Mesenteric fat pad (tissue), 1 donor: ENCODE results near the gene GET3. TPM values are rescaled to one million over a fixed set of nuclear protein-coding genes. Genes with fewer than 3 reads are reported as not detected.
"Not testable (repeated sequence)": the region's sequence is repeated elsewhere in the genome, so short reads cannot be mapped to it uniquely, and the experiment has no call there.

Experiments
- DNase-seq: peaks from one replicate; pipeline ENCODE4 v3.0.0-alpha.2; 2020; ENCODE audit warnings: low spot score
- long read RNA-seq: library from polyadenylated mRNA; unstranded; transcript quantifications from one replicate; pipeline ENCODE4 v2.0.0, GENCODE V29; 2020
- total RNA-seq: library from RNA; stranded (reverse); fragmentation: NEBNext Ultra II Directional; extraction: Animal tissue kit (Norgen Biotek cat#: 25700); gene quantifications from one replicate; pipeline ENCODE4 v1.2.1, GENCODE V29; 2021
- donor health status: DM: yes; HTN: yes; CAD: no.

The GET3 gene
- total RNA-seq: 57.6 TPM
- long read RNA-seq, transcript ASNA1-201 (7 exons, 1,280 nt): major isoform, 76 of 81 reads
- long read RNA-seq, partial matches to known transcripts: 3 of 81 reads
- long read RNA-seq, other reads (novel, unspliced or antisense): 2 of 81 reads

DNA sequence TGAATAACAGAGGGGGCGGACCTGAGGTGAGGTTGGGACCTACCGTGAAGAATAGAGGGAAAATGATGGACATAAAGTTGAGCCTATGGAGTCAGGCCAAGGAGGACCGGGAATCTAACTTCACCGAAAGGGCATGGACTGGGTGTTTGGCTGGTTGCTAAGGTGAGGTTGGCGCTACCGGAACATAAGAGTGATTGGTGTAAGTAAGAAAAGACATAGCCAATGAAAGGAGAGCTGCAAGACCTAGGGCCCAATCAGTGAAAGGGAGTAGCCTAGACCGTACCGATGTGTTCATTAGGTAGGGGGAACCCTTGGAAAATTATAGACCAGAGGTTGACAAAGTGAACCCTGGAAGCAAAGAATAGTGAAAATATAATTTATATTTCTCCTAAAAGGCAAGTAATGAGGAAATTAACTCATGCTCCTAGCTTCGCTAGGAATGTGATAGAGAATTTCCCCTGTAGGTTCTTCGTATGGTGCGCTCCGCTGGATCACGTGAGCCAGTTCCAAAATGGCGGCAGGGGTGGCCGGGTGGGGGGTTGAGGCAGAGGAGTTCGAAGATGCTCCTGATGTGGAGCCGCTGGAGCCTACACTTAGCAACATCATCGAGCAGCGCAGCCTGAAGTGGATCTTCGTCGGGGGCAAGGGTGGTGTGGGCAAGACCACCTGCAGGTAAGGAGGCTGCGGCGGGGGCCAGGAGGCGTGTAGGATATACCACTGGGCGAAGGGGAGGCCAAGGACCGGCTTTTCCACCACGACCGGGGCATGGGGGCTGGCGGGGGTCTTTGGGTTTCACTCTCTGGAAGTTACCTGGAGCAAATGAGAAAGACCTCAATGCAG is at the start of gene GET3:
GET3 (plus strand) TSS at position 503 of the 840 bp plus-strand sequence; CDS start at position 512, 9 bp downstream.
- peak; percentile 91 for DNase-seq

DNA sequence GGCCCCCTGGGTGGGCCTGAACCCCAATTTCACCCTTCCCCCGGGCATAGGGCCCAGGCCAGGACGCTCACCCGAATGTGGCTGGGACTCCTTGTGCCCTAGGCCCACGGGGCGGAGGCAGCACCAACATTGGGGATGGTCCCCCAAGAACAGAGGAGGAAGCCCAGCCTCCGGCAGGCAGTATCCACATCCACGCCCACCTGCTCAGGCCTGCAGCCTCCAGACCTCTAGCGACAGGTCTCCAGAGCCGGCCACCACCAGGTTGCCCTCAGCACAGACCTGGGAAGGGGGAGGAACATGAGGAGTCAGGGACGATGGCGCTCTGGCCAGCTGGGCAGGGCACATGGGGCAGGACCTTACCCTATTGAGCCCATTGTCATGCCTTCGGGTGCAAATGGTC is 48.3 kb upstream of the GET3 start:
- no peak for DNase-seq

DNA sequence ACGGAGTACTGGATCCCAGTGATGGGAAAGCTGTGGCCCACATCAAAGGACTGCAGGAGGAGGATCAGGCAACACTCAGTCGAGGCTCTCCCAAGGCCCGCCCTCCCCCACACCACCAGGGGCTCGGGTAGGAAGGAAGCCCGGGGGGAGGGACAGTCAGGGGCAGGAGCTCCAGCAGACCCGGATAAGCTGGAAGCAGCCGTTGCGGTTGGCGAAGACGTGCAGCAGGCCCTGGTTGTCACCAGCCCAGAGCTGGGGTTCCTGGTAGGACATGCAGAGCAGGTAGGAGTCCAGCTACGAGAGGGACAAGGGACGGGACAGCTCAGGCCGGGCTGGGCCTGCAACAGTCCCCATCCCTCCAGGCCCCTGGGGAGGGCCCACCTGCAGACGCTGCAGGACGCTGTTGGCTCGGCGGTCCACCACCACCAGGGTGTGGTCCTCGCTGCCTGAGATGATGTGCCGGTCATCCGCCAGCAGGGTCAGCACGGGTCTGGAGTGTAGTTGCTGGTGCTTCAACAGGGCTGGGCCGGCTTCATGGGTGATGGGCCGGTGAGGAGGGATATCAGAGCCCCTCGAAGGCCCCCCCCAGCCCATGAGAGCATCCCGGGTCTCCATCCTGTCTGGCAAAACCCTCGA is 47.6 kb upstream of the GET3 start:
- DNase-seq: no peak

DNA sequence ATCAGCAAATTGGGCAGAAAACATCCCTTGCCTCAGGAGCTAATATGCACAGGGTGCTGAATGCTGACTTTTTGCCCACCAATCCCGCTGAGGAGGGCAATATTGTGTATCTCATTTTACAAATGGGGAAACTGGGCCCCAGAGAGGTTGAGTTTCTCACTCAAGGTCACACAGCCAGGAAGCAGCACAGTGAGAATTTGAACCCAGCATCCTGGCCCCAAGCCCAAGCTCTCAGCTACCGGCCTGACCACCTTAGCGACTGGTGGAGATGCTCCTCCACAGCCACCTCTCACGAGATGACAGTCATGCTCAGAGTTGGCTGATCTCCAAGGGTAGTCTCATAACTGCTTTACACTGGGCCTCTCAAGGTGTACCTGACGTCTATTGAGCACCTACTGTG is 44.3 kb upstream of the GET3 start:
- no peak for DNase-seq

DNA sequence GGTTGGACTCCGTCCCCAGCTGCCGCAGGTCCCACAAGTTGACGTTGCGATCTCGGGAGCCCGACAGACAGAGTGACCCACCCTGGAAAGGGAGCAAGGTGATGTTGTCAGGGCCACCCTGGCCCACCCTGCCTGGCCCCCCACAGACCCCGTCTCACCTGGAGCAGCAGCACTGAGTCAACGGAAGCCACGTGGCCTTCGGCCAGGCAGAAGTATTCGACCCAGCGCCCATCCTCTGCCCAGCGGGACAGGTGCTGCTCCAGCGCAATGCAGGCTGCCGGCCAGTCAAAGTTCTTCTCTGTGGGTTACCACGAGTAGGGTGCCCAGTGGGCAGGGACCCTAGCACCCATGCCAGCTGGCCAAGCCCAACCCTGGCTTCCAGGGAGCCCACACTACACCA is 42.7 kb upstream of the GET3 start:
- no peak for DNase-seq

DNA sequence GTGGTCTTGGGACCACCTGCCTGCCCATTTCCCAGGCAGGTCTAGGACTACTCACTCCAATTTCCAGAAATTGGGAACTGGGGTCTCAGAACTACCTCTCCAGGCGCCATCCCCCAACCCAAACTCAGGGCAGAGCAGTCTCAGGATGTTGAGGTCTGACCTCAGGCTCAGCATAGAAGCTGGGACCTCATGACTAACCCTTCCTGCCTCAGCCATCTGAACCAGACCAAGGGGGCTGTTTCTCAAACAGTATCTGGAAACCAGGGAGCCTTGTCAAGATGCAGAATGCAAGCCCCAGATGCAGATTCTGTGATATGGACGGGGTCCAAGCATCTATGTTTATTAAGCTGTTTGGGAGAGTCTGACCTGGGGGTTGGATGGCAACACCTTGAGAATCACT is 42.2 kb upstream of the GET3 start:
- no peak for DNase-seq

DNA sequence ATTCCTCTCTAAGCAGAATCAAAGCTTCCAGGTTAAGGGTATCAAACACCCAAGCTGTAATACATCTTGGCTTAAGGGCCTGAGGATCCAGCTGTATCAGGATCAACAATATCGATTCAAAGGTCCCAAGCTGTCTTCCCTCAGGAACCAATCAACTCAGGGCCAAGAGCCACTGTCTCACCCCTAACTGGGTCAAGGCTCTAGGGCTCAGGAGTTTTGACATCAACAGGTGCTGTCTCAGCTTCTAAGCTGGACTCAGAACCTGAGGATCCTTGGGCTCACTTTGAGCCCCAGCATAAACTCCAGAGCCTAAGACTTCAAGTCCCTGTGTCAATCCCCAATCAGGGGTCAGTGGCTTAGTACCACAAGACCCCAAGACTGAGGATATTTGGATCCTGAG is 41.8 kb upstream of the GET3 start:
- no peak for DNase-seq

DNA sequence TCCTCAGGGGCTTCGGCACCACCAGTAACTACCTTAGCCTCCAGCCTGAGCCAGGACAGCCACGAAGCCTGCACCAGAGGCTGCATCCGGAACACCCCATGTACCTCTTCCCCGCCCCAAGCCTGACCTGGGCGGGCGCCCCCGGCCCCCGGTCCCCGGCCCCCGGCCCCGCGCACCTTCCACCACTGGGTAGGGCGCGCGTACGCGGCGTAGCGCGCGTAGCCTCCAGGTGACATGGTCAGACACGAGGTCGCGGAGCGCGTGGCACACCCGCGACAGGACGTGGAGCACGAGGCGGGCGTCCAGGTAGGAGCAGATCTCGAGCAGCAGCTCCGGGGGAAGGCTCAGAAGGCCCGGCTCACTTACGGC is 41.3 kb upstream of the GET3 start:
- DNase-seq: no peak

DNA sequence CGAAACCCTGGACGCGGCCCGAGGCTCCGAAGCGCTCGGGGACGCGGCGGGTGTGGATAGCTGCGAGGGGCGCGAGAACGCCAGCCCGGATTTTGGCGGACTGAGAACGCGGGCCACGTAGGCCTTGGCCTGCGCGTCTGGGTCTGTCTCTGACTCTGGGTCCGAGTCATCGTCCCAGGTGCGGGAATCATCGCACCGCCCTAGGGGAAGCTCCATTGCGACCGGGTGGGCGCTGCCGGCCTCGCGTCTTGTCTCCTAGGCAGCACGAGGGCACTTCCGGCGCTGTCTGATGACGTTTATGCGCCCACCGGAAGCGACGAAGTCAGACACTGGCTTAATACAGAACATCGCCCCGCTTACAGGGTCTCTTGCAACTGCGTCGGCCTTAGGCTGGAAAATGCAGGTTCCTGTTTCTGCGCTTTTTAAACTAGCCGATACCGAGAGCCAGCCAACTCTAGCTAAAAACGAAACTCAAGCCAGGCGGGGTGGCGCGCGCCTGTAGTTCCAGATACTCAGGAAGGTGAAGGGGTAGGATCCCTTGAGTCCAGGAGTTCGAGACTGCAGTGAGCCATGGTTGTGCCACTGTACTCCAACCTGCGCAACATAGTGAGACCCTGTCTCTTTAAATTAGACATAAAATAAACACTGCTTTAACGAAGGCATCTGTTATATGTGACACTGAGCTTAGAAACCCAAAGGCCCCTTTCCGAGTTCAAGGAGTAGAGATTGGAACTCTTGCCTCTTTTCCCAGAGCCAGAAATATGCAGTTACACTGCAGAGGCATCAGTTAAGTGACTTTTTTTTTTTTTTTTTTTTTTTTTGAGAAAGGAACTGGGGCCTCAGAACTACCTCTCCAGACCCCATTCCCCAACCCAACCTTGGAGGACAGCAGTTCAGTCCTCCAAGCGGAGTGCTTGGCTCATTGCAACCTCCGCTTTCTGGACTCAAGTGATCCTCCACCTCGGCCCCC is 40.6 kb upstream of the GET3 start, which contains the start of gene FBXW9:
FBXW9 (minus strand) TSS at position 266 of the 970 bp plus-strand sequence; CDS start at position 216, 50 bp downstream.
- peak; percentile 98 for DNase-seq

DNA sequence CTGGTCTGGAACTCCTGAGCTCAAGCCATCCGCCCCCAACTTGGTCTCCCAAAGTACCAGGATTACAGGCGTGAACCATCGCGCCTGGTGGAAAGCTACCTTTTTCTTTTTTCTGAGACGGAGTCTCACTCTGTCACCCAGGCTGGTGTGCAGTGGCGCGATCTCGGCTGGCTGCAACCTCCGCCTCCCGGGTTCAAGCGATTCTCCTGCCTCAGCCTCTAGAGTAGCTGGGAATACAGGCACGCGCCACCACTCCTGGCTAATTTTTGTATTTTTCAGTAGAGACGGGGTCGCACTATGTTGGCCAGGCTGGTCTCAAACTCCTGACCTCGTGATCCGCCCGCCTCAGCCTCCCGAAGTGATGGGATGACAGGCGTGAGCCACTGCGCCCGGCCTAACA is 39.9 kb upstream of the GET3 start:
- DNase-seq: not testable (repeated sequence)

DNA sequence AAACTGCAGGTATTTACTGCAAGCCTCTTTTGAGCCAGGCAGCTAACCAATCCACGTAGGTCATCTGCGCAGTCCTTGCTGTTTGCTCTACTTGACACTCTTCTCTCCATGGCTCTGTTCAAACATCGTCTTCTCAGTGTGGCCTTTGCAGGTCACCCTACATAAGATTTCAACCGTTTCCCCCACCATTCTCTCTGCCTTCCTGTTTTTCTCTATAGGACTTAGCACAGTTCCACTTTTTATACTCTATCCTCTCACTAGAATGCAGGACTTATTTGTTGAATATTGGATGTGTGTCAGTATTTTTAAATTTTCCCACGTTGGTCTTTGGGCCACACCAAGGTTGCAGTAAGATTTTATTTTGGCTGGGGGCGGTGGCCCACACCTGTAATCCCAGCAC is 39.2 kb upstream of the GET3 start:
- no peak for DNase-seq

DNA sequence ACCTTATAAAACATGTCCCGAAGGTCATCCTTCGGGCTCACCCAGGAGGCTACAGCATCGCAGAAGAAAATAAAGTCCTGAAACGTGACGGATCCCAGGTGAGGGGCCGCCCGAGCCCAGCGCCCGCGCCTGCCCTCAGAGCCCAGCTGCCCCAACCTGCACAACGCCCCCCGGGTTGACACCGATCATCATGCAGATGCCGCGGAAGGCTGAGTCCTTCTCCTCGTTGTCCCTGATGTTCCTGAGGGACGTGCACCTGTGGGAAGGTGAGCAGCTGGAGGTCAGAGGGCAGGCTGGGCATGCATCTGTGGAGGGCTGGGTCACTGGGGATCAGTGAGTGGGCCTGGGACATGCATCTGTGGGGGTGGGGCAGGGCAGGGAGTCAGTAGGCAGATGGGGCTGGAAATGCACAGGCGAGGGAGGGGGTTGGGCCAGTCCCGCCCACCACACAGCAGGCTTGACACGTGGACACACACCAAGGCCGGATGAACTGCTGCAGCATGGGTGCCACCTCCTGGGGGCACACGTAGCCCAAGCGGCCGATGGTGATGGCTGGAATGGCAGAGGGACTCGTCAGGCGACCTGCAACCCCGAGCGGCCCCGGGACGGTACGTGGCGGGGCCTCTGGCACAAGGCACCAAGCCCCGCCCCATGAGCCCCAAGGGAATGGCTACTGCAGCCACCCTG is 35.6 kb upstream of the GET3 start:
- DNase-seq: no peak

DNA sequence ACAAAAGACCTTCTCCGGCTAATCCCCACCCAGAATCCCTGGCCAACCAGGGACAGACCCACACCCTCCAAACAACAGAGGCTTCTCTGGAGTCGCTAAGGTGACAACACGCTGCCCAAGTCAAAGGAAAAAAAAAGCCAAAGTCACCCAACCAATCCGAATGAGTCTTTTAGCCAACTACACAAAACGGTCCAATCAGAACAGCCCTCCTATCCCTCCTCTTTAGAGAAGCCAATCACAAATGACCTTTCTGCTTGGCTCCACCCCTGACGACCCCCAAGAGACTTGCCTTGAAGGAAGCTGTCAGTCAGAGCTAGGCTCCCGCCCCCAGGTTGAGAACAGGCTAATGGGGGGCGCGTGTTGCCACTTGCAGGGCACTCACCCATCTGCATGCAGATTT is 34.3 kb upstream of the GET3 start:
- no peak for DNase-seq

DNA sequence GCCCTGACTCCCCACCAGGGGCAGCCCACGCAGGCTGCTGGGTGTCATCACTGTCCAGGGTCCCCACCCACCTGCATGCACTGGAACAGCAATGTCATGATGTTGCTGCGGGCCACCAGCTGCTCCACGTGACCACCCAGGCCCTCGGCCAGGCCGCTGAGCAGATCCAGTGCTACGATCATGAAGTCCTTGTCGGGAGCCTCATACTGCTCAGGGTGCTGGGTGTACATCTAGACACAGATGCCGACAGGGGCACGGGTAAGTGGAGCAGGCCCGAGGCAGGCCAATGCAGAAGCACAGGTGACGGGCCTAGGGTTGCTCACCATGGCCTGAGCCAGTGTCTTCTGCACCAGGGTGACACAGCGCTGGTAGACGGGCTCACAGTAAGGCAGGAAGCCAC is 32.1 kb upstream of the GET3 start:
- DNase-seq: no peak

DNA sequence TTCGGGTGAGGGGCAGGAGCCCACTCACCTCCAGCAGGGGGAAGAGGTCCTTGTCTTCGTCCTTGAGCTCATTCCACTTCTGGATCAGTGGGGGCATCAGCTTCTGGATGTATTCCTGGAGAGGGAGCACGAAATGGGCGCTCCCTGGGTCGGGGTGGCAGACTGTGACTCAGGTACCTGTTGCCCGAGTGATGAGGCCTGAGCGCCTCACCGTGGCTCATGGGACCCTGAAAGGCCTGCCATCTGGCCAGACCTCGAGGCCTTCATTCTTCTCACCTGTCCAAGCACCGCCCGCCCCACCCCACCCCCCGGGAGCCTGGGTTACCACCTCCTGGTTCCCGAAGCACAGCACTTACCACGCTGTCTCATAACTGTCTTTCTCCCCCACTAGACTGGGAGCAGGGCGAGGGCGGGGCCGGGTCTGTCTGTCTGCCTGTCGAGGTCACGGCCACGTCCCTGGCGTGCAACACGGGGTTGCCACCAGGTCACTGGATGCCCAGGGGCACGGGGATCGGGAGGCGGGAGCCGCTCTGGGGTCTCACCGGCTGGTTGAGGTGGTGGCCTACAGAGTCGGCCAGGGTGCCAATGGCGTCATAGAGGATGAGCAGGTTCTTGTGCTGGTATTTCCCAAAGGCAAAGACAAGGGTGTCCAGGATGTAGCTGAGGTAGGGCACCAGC is 31.5 kb upstream of the GET3 start:
- DNase-seq: no peak

DNA sequence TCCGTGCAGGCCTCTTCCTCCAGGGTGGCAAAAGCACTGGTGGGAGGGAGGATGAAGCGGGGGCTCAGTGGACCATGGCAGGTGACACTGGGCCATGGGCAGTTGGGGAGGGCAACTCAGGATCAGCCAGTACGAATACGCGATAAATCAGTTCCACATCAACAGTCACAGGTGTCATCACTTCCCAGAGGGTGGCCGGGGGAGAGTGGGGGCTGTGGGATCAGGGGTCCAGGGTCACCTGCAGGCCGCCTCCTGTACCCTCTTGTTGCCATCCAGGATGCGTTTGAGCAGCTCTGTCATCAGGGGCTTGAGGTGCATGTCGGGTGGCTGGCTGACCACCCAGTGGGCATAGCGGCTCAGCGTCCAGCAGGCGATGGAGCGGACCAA is 31.0 kb upstream of the GET3 start:
- no peak for DNase-seq

DNA sequence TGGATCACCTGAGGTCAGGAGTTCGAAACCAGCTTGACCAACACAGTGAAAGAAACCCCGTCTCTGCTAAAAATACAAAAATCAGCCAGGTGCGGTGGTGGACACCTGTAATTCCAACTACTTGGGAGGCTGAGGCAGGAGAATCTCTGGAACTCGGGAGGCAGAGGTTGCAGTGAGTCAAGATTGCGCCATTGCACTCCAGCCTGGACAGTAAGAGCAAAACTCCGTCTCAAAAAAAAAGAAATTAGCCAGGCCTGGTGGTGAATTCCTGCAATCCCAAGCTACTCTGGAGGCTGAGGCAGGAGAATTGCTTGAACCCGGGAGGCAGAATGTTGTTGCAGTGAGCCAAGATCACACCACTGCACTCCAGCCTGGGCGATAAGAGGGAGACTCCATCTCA is 28.7 kb upstream of the GET3 start:
- no peak for DNase-seq

DNA sequence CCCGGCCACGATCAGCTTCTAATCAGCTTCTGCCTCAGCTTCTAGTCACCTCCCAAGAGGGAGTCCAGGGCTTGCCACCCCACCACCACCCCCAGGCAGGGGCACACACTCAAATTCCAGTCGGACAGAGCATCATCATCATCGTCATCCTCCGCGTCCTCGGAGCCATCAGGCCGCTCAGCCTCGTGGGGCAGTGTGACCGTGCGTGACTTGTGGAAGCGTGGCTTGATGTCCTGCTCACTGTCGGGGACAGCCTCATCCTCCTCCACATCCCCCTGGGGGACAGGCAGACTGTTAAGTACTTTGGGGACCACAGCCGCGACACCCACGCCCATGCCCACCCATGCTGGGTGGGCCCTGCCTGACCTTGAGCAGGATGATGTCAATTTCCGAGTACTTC is 26.1 kb upstream of the GET3 start:
- DNase-seq: no peak

DNA sequence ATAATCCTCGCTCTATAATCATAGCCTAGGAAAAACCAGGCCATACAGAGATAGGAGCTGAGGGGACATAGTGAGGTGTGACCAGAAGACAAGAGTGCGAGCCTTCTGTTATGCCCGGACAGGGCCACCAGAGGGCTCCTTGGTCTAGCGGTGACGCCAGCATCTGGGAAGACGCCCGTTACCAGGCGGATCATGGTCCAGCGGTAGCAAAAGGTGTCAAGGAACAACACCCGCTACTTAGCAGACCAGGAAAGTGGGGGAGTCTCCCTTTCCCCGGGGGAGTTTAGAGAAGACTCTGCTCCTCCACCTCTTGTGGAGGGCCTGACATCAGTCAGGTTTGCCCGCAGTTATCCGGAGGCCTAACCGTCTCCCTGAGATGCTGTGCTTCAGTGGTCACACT is 25.2 kb upstream of the GET3 start:
- not testable (repeated sequence) for DNase-seq

DNA sequence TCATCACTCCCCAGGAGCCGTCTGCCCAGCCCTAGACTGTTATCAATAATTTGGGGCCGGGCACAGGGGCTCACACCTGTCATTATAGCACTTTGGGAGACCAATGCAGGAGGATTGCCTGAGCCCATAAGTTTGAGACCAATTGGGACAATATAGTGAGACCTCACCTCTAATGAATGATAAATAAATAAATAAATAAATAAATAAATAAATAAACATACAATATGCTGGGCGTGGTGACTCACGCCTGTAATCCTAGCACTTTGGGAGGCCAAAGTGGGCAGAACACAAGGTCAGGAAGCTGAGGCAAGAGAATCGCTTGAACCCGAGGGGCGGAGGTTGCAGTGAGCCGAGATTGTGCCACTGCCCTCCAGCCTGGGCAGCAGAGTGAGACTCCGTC is 24.0 kb upstream of the GET3 start:
- DNase-seq: not testable (repeated sequence)
